Measurements from ENCODE around the gene CACNG4.

CACNG4 gene

GRCh38 chr17:66943484-66943883 is 21.0 kb upstream of the CACNG4 start:
- no peak for DNase-seq (ENCODE audit: low read depth in 2 of 3, low spot score in 1 of 3)

GRCh38 chr17:66944351-66945146 is 20.0 kb upstream of the CACNG4 start:
- no peak for DNase-seq (ENCODE audit: low read depth in 2 of 3, low spot score in 1 of 3)

DNA sequence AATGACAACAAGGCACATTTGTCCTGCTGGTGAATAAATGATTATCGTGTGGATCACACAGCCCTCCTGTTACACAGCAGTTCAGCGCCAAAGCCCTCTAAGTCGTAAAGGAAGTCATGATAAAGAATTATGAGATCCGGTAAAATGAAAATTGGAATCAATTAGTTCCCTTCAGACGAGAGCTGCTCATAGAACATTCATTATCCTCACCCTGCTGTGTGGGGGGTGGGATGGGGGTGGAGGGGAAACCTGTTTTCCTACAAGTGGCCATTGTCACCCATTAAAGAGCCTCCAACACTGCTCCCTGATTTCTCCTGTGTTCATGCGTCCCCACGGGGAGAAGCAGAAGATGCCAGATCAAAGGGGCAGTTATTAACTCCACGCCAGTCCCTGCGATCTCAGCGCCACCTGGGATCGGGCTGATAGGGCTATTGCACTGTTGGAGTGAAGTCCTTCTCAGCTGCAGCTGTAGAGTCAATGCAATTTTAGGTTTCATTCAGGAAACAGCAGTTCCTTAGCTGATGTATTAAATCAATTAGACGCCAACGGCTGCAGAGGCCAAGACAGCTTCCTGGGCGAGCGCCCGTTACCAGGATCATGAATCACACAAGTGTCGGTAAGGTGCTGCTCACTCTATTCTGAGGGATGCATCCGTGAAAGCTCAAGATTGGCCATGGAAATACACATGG is 19.2 kb upstream of the CACNG4 start:
- no peak for DNase-seq (ENCODE audit: low read depth in 2 of 3, low spot score in 1 of 3)

DNA sequence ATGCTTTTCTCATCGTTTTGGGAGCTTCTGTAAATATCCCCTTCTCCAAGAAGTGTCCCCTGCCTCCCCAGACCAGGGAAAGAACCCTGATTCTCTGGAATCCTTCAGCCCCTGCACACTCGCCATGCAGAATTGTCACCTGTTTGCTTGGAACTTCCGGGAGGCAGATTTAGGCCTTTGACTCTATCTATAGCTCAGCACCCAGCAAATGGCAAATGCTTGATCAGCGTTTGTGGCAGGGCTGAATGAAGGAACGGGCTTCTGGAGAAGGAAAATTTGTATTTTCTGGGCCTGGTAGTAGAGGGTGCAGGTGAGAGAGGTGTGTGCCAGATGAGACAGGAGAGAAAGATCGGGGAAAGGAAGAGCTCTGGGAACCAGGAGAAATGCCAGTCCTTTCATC is 18.3 kb upstream of the CACNG4 start:
- no peak for DNase-seq (ENCODE audit: low read depth in 2 of 3, low spot score in 1 of 3)

DNA sequence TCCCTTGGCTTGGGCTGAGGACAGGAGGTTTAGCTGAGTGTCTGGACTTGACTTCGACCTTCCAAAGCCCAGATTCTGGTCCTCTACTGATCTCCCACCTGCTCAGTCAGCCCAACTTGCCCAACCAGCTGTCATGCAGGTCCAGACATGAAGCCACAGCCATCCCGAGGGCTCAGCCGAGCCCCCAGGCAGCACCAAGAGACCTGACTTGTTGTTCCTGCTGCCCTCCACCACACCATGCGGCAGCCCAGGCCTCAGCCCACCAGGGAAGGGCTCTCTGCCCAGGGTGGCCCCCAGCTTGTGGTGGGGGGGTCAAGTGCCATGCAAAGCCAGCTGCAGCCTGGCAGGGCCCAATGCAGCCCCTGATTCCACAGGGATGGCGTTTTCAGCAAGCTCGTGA is 17.2 kb upstream of the CACNG4 start:
- DNase-seq (ENCODE audit: low read depth in 2 of 3, low spot score in 1 of 3): no peak

DNA sequence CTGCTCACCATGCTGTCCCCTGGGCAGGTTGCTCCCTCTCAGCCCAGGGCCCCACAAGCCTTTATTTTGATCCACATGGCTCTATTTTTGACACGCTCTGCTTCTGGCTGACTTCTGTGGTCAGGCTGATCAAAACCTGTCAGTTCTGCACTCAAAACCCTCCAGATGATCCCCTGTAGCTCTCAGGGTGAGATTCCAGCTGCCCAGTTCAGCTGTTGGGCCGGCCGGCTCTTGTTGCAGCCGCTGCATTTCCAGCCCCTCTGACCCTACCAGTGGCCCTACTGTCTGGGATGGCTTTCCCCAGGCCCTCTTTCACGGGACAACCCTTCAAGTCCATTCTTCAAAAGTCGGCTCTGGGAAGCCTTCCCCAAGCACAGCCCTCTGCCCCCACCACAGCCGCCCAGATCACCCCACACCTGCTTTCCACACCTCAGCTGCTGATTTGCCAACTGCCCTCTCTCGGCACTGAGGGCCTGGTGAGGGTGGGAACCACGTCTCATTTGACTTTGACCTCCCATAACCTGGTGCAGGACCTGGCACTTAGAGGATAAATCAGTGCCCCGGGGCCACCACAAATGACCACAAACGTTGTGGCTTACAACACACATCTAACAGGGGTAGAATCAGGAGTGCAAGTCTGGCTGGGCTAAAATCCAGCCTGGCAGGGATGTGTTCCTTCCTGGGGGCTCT is 16.3 kb upstream of the CACNG4 start:
- DNase-seq (ENCODE audit: low read depth in 2 of 3, low spot score in 1 of 3): no peak

DNA sequence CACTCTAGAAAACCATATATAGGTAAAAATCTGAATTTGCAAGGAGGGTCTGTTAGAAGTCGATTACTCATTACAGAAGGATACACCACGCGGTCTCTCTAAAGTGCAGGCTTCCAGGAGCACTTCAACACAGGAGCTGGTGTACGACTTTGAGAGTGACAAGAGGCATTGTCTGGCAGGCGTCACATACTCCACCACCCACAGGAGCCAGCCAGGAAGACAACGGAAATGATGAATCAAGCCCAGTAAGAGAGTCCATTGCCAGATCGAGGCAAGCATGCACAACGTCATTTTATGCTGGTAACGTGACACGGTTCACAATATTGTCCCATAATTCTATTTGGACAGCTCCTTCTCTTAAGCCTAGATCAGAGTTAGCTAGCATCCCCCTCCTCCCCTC is 15.0 kb upstream of the CACNG4 start:
- DNase-seq (ENCODE audit: low read depth in 2 of 3, low spot score in 1 of 3): no peak

- DNase-seq (ENCODE audit: low read depth in 2 of 3, low spot score in 1 of 3): no peak
Observed at GRCh38 chr17:66950325-66950724, 14.2 kb upstream of the CACNG4 start.

DNA sequence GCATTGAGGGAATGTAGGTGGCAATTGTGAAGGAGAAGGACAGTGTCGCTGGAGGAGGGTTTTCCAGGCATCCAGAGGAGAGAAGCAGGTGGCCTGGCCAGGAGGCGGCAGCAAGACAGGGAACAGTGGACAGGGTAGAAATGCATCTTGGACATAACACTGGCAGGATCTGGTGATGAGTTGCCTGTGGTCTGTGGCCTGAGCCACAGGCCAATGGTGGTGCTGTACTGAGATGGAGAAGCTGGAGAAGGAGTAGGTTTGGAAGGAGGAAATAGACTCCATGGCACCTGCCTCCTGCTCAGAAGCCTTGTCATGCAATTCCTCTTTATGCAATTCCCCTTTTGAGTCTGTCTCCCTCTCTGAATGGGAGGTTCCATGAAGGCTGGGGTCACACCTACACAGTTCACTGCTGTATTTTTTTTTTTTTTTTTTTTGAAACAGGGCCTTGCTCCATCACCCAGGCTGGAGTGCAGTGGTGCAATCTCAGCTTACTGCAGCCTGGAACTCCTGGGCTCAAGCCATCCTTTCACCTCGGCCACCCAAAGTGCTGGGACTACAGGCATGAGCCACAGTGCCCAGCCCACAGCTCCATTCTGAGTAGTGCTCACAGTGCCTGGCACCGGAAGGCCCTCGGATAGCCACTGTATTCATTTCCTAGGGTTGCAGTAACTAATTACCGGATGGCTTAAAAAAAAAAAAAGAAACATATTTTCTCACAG is 13.5 kb upstream of the CACNG4 start:
- no peak for DNase-seq (ENCODE audit: low read depth in 2 of 3, low spot score in 1 of 3)

- DNase-seq (ENCODE audit: low read depth in 2 of 3, low spot score in 1 of 3): no peak
Observed at GRCh38 chr17:66951605-66951953, 12.9 kb upstream of the CACNG4 start.

DNA sequence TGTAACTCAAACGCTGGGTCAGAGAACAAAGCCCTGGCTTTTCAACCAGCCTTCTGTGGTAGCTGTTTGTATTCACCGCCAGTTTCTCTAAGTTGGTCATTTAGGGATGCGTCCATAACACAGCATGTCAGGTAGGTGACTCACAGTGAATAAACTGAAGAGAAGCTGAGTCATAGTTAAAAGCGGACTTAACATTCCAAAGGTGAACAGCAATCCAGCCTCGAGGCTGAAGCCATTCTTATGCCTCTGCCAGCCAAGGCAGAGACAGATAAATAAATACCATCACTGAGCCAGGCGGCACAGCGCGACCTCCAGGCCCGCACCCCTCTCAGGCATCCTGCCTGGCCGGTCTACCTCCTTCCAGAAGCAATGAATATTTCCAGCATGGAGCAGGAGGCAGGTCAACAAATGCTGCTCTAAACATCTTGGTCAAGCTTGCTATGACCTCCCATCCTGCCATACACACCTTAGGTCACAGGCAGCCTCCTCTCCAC is 12.4 kb upstream of the CACNG4 start:
- no peak for DNase-seq (ENCODE audit: low read depth in 2 of 3, low spot score in 1 of 3)

- no peak for DNase-seq (ENCODE audit: low read depth in 2 of 3, low spot score in 1 of 3)
Observed at GRCh38 chr17:66952681-66953629, 11.6 kb upstream of the CACNG4 start.

- DNase-seq (ENCODE audit: low read depth in 2 of 3, low spot score in 1 of 3): no peak
Observed at GRCh38 chr17:66953630-66954020, 10.9 kb upstream of the CACNG4 start.

DNA sequence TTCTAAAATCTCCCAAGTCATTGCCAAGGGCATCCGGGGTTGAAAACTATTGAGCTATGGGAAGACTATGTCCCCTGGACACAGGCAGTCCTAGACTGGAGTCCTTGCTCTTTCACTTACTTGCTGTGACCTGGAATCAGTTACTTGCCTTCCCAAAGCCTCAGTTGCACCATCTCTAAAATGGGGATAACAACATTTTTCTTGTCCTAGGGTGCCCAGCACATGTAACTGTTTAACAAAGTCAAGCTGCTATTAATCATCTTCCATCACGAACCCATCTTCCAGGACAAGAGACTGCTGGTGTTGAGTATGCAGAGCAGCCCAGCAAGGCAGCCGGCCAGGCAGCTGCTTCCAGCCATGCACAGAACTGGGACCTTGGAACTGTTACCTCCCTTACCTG is 9.9 kb upstream of the CACNG4 start:
- no peak for DNase-seq (ENCODE audit: low read depth in 2 of 3, low spot score in 1 of 3)

DNA sequence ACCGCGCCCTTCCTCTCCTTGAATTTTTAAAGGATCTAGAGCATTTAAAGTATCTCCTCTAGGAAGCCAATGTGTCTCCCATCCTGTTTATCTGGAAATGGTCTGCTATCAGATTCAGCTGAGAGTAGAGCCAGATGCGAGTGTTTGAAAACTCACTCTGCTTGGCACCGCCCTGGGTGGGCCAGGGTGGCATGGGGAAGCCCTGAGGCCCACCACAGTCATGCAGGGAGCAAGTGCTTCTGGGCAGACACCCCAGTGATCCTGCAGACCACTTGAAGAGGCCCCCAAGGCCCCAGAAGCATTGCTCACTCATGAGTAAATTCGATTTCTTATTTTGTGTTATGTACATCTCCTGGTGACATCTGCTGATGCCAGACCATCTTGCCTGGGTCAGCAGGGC is 8.7 kb upstream of the CACNG4 start:
- no peak for DNase-seq (ENCODE audit: low read depth in 2 of 3, low spot score in 1 of 3)

DNA sequence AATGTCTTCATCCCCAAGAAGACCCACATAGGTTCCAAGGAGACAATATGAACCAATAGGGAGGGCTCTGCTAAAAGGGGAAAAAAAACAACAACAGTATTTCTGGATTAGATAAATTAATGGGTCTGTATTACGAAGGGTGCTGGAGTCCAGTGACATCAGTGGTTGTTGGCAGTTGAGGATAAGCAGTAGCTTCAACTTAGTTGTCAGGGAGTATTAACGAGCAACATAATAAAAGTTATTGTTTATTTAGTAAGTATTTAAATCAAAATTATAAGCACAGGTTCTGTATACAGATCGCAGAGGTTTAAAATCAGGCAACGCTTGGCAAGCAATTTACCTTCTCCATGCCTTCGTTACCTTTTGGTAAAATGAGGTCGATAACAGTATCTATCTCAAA is 7.6 kb upstream of the CACNG4 start:
- no peak for DNase-seq (ENCODE audit: low read depth in 2 of 3, low spot score in 1 of 3)

DNA sequence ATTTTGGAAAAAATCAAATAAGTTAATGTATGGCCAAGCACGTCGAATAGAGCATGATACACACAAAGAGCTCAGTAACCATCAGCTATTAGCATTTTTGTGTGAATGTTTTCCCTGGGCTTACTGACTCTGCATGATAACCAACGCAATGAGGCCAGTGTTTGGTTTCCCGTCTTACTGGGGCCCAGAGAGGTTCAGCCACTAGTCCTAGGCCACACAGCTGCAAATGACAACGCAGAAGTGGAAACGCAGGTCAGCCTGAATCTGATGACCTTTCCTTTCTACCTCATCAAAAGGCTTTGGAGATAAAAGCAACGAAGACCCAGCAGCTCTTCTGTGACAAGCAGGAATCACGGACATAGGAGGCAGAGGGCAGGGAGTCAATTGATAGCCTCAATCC is 7.2 kb upstream of the CACNG4 start:
- DNase-seq (ENCODE audit: low read depth in 2 of 3, low spot score in 1 of 3): no peak

DNA sequence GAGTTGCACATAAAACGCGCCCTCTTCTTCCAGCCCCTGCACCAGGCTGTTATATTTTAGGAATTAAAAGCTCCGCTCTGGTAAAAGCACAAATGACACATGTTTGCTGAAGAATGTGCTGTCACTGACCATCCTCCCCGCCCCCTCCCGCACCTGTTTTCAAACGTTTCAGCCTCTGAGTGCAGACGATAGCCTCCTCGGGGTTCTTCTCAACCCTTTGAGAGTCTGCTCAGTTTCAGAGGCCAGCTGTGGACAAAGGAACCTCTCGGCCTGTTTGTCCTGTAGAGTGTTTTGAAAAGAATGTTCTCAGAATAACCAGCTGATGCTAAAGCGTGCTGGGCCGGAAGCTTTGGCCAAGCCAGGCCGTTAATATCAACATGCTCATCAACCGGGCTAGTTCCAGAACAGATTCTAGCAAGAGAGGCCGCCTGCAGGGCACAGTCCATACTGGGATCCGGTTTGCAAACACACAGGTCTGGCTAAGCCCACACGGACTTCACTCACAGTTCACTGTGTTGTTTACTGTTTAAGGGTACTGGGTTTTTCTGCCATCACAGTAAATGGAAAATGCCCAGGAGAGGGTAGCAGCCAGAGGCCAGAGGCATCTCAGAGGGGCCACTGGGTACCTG is 6.4 kb upstream of the CACNG4 start:
- no peak for DNase-seq (ENCODE audit: low read depth in 2 of 3, low spot score in 1 of 3)

DNA sequence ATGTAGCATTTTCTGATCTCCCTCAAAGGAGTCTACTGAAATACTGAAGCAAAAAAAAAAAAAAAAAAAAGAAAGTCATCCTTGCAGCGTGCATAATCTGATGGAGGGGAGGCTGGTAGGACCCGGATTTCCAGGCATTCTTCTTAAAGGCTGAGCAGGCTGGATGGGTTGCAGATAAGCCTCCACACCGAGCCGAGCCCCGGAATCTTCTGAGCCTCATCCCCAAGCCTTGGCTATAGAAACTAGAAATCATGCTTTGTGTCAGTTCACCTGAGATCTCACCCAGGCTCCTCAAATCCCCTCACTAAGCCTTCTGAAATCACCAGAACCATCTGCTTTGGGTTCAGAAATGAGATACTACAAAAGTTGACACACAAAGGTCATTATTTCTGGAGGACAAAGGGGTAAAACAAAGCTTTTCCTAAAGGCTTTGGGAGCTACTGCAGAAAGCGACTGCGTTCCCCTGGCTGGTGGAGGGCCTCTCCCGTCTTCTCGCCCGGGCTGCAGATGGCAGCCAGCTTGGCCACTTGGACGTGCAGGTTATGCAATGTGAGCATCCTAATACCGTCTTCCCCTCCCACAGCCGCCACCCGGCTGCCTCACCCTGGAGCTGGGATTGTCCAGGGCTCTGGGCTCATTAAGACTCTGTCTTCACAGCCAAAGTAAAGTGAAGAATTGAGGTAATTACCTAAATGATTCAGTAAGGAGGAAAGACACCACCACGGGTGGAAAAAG is 4.7 kb upstream of the CACNG4 start:
- no peak for DNase-seq (ENCODE audit: low read depth in 2 of 3, low spot score in 1 of 3)
